Esophagus muscularis mucosa (tissue), 3 donors: ENCODE measurements around the gene DBN1.

Experiments used
- POLR2A ChIP-seq: fragments of 450-650 bp; IDR thresholded peaks from one replicate; pipeline ENCODE4 v1.6.1; 2017; ENCODE audit warnings: antibody characterized with exemption, moderate library complexity, mild to moderate bottlenecking, low read depth
- POLR2AphosphoS5 ChIP-seq, 2 donors: sonication (generic); formaldehyde crosslinking; IDR thresholded peaks; one replicate each; pipeline ENCODE4 v1.6.1; 2017; ENCODE audit warnings: antibody characterized with exemption in 2 of 2
- TF ChIP-seq, protein P1 (sequence below), 3 experiments: fragments of 200-600 bp in 2 of 3; fragments of 450-650 bp in 1 of 3; sonication (generic) in 2 of 3; IDR thresholded peaks; one replicate each; pipeline ENCODE4 v1.5.1; 2017 to 2019; ENCODE audit warnings: antibody characterized with exemption in 3 of 3, mild to moderate bottlenecking in 2 of 3, moderate library complexity in 1 of 3

DNA sequence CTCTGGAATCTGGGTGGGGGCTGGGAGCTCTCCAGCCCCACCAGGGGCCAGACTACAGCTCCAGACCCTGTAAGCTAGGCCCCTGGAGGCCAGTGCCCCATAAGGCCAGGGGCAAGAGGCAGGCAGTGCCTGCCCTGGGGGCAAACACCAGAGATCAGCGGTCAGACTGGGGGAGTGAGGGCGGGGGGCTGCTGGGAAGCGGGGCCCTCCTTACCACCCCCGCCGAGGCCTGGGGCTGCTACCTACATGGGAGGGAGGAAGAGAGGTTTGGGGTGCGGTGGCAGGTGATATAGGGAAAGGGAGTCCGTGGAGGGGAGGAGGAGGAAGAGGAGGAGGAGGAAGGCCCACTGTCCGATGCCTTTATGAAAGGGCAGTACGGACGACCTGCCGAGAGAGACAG is 14.1 kb downstream of the DBN1 start:
- no peak for TF ChIP-seq POLR2AphosphoS5 (IDR thresholded peaks at IDR 0.05)
- TF ChIP-seq, protein P1, sequence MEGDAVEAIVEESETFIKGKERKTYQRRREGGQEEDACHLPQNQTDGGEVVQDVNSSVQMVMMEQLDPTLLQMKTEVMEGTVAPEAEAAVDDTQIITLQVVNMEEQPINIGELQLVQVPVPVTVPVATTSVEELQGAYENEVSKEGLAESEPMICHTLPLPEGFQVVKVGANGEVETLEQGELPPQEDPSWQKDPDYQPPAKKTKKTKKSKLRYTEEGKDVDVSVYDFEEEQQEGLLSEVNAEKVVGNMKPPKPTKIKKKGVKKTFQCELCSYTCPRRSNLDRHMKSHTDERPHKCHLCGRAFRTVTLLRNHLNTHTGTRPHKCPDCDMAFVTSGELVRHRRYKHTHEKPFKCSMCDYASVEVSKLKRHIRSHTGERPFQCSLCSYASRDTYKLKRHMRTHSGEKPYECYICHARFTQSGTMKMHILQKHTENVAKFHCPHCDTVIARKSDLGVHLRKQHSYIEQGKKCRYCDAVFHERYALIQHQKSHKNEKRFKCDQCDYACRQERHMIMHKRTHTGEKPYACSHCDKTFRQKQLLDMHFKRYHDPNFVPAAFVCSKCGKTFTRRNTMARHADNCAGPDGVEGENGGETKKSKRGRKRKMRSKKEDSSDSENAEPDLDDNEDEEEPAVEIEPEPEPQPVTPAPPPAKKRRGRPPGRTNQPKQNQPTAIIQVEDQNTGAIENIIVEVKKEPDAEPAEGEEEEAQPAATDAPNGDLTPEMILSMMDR (IDR thresholded peaks at IDR 0.05) = no peak
- no peak for TF ChIP-seq POLR2A
